Measurements from ENCODE around the gene TMEM94. TPM values are rescaled to one million over a fixed set of nuclear protein-coding genes. Genes with fewer than 3 reads are reported as not detected.
"Not testable (repeated sequence)": the region's sequence is repeated elsewhere in the genome, so short reads cannot be mapped to it uniquely, and the experiment has no call there.

TMEM94 gene
- total RNA-seq, 1 experiment from 2014 or later, result 61.4 TPM

DNA sequence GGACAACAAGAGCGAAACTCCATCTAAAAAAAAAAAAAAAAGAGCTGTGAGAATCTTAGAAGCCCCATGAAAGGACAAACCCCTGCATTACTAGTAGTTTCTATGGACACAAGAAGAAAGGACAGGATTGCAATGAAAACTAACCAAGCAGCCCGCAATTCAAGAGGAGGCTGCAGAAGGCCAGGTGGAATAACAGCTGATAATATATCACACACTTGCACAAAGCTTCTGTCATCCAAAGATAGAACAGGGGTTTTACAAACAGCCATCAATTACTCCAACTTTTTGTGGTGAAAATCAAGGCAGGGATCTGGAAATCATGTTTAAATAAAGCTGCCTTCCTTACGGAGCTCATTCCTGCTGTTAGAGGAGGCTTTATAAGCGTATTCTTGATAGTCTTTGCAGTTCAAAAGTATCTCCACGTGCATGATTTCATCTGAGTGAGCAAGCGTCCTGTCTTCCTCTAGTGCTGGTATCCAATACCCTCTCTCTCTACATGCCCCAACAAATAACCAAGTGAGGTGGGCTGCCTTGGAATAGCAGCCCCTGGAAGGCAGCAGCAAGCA, 23.1 kb upstream of the TMEM94 start:
- H2AFZ ChIP-seq (ENCODE audit: low read length), result no peak overlapping the region
- DNase-seq, result no peak
- no peaks in the 10 kb centered on the region for H3K23me2 ChIP-seq (ENCODE audit: insufficient read length, low read depth, low read length, poor library complexity, severe bottlenecking)
- no peaks in the 10 kb centered on the region for H3K9me3 ChIP-seq (ENCODE audit: control insufficient read depth, low read depth, low read length)
- no peaks in the 10 kb centered on the region; the same call in 1 of the 2 replicates for H3K4me1 ChIP-seq (ENCODE audit: insufficient read depth, low read length)
- H3K14ac ChIP-seq (ENCODE audit: insufficient read depth, low read length), result no peak overlapping the region
- no peaks in the 10 kb centered on the region for H4K20me1 ChIP-seq (ENCODE audit: control insufficient read depth, insufficient read depth, insufficient read length)
- H3K79me2 ChIP-seq (ENCODE audit: insufficient read depth, low read length), result no peaks in the 10 kb centered on the region
- H3K27ac ChIP-seq (ENCODE audit: insufficient read length, low read depth, low read length), result no peak overlapping the region
- TF ChIP-seq CTCF (conservative IDR thresholded peaks at IDR 0.05), result no peak
- H2BK5ac ChIP-seq (ENCODE audit: insufficient read length, low read length), result no peak overlapping the region
- H3K79me1 ChIP-seq (ENCODE audit: insufficient read depth, low read depth, low read length, poor library complexity, severe bottlenecking), result no peaks in the 10 kb centered on the region
- WGBS (ENCODE audit: extremely low coverage, insufficient read length, low lambda C conversion rate), result no CpG with 5 or more reads among the region's 6 CpGs
- no peak overlapping the region for H3T11ph ChIP-seq (ENCODE audit: low read length)
- no peak overlapping the region for H3K18ac ChIP-seq (ENCODE audit: insufficient read length, low read depth, low read length)
- H3K27me3 ChIP-seq (ENCODE audit: insufficient read depth, low read length), result no peaks in the 10 kb centered on the region
- no peak overlapping the region for H4K8ac ChIP-seq (replicated peaks; ENCODE audit: insufficient read length, low read depth, low read length)
- H4K5ac ChIP-seq (ENCODE audit: insufficient read length, low read depth, low read length), result no peak overlapping the region
- Mint-ChIP-seq H3K27ac (no peak overlapping the region), H3K27me3 (ENCODE audit: low read depth) (no peaks in the 10 kb centered on the region; the same call in 1 of the 2 replicates), H3K4me1 (peaks cover 4 to 8% of the 10 kb centered on the region in 2 experiments; a peak in 3 of 4 replicates), H3K36me3 (ENCODE audit: insufficient read depth in 1 of 3, low read depth in 3 of 3) (no peaks in the 10 kb centered on the region), H3K4me3 (no peak overlapping the region), H3K9me3 (peaks cover 2 to 4% of the 10 kb centered on the region in 2 experiments; a peak in 2 of 5 replicates)
- no peak overlapping the region for H3K56ac ChIP-seq (ENCODE audit: insufficient read length, low read depth, low read length)
- no peak overlapping the region for H2BK20ac ChIP-seq (ENCODE audit: low read depth, low read length, poor library complexity, severe bottlenecking)
- H4K91ac ChIP-seq (ENCODE audit: insufficient read length, low read depth, low read length), result no peak overlapping the region
- H3K9ac ChIP-seq (ENCODE audit: extremely low read depth, insufficient read length, low read length), result no peak overlapping the region
- H3K23ac ChIP-seq (ENCODE audit: insufficient read length, low read depth, low read length), result no peak overlapping the region
- H2BK12ac ChIP-seq (ENCODE audit: insufficient read length, low read depth, low read length), result no peak overlapping the region
- H2AK5ac ChIP-seq (ENCODE audit: insufficient read length, low read length), result no peak overlapping the region
- H3K4me2 ChIP-seq (ENCODE audit: insufficient read depth, insufficient read length, low read length), result no peak overlapping the region
- no peak overlapping the region for H2BK120ac ChIP-seq (ENCODE audit: low read depth, low read length, poor library complexity, severe bottlenecking)
- no peak overlapping the region for H3K4ac ChIP-seq (ENCODE audit: low read depth, low read length)
- H2BK15ac ChIP-seq (ENCODE audit: low read depth, low read length), result no peak overlapping the region

DNA sequence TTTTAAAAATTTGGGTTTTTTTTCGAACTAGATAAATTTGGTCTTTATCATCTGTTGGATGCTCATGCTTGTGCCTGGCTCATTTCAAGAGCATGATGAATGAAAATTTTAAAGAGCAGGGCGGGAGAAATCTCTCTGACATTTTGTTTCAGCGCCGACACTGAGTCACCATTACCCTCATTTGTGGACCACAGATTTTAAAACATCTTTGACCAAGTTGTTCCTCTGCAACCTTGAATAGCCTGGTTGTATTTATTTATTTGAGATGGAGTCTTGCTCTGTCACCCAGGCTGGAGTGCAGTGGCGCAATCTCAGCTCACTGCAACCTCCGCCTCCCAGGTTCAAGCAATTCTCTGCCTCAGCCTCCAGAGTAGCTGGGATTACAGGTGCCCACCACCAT, 22.0 kb upstream of the TMEM94 start:
- H3K18ac ChIP-seq (ENCODE audit: insufficient read length, low read depth, low read length); H3K4me1 ChIP-seq (ENCODE audit: insufficient read depth, low read length); H2BK20ac ChIP-seq (ENCODE audit: low read depth, low read length, poor library complexity, severe bottlenecking); H3K9me3 ChIP-seq (ENCODE audit: control insufficient read depth, low read depth, low read length); H4K91ac ChIP-seq (ENCODE audit: insufficient read length, low read depth, low read length); H3K23ac ChIP-seq (ENCODE audit: insufficient read length, low read depth, low read length); H3K56ac ChIP-seq (ENCODE audit: insufficient read length, low read depth, low read length); H3K27ac ChIP-seq (ENCODE audit: insufficient read length, low read depth, low read length); H2BK5ac ChIP-seq (ENCODE audit: insufficient read length, low read length); H3K36me3 Mint-ChIP-seq (ENCODE audit: insufficient read depth in 1 of 3, low read depth in 3 of 3); H3K4ac ChIP-seq (ENCODE audit: low read depth, low read length); H3K4me1 Mint-ChIP-seq; DNase-seq; H4K8ac ChIP-seq (replicated peaks; ENCODE audit: insufficient read length, low read depth, low read length); H2BK120ac ChIP-seq (ENCODE audit: low read depth, low read length, poor library complexity, severe bottlenecking); H3K4me2 ChIP-seq (ENCODE audit: insufficient read depth, insufficient read length, low read length); H3K27me3 ChIP-seq (ENCODE audit: insufficient read depth, low read length); H3K27me3 Mint-ChIP-seq (ENCODE audit: low read depth); H3K9me3 Mint-ChIP-seq; H2AFZ ChIP-seq (ENCODE audit: low read length); H2BK12ac ChIP-seq (ENCODE audit: insufficient read length, low read depth, low read length); H3K79me1 ChIP-seq (ENCODE audit: insufficient read depth, low read depth, low read length, poor library complexity, severe bottlenecking); H2BK15ac ChIP-seq (ENCODE audit: low read depth, low read length); H3K23me2 ChIP-seq (ENCODE audit: insufficient read length, low read depth, low read length, poor library complexity, severe bottlenecking); H3K79me2 ChIP-seq (ENCODE audit: insufficient read depth, low read length); H2AK5ac ChIP-seq (ENCODE audit: insufficient read length, low read length); H3T11ph ChIP-seq (ENCODE audit: low read length); H4K5ac ChIP-seq (ENCODE audit: insufficient read length, low read depth, low read length); H3K4me3 Mint-ChIP-seq; H3K14ac ChIP-seq (ENCODE audit: insufficient read depth, low read length); H3K9ac ChIP-seq (ENCODE audit: extremely low read depth, insufficient read length, low read length); H3K27ac Mint-ChIP-seq; H4K20me1 ChIP-seq (ENCODE audit: control insufficient read depth, insufficient read depth, insufficient read length): not testable (repeated sequence)
- WGBS (ENCODE audit: extremely low coverage, insufficient read length, low lambda C conversion rate), result 100% methylated on average over 1 of the region's 6 CpGs
